Measurements from ENCODE around the gene ASIC2. TPM values are rescaled to one million over a fixed set of nuclear protein-coding genes. Genes with fewer than 3 reads are reported as not detected.

Gene ASIC2
- total RNA-seq, 2 experiments from 2014 or later = not detected

GRCh38 chr17:33012522-33013033 is 280.5 kb downstream of the ASIC2 start:
- peaks cover 15% of the 10 kb centered on the region for H3K27me3 Mint-ChIP-seq
- Histone ChIP-seq H3K4me3 (ENCODE audit: low read length) (no peak overlapping the region), H3K27ac (ENCODE audit: low read depth in 1 of 2, low read length in 2 of 2) (no peak overlapping the region), H3K36me3 (ENCODE audit: insufficient read depth, low read length) (no peaks in the 10 kb centered on the region), H3K9me3 (ENCODE audit: control insufficient read depth in 1 of 2, insufficient read depth in 1 of 2, low read length in 2 of 2) (no peaks in the 10 kb centered on the region), H3K27me3 (ENCODE audit: control insufficient read depth in 1 of 2, insufficient read depth in 2 of 2, low read length in 2 of 2) (peaks cover 0 to 11% of the 10 kb centered on the region in 2 experiments), H3K4me1 (ENCODE audit: insufficient read depth, low read length) (no peaks in the 10 kb centered on the region)
- POLR2A ChIA-PET = no interaction called here
- H3K27ac Mint-ChIP-seq = no peak overlapping the region
- H3K9me3 Mint-ChIP-seq = no peaks in the 10 kb centered on the region
- intact Hi-C loops (cut with DNase I, micrococcal nuclease) = no loop called here
- H3K4me3 Mint-ChIP-seq = no peak overlapping the region
- no peak for TF ChIP-seq CTCF (IDR thresholded peaks at IDR 0.05)
- DNase-seq = no peak
- no peak for ATAC-seq (ENCODE audit: poor library complexity)
- no peaks in the 10 kb centered on the region for H3K36me3 Mint-ChIP-seq (ENCODE audit: low read depth)
- CTCF ChIA-PET = no interaction called here
- no peaks in the 10 kb centered on the region for H3K4me1 Mint-ChIP-seq (ENCODE audit: low read depth)

GRCh38 chr17:33009636-33010035 is 283.5 kb downstream of the ASIC2 start:
- Mint-ChIP-seq H3K27ac (no peak overlapping the region), H3K27me3 (peaks cover 20% of the 10 kb centered on the region), H3K9me3 (no peaks in the 10 kb centered on the region), H3K4me1 (ENCODE audit: low read depth) (no peaks in the 10 kb centered on the region), H3K36me3 (ENCODE audit: low read depth) (no peaks in the 10 kb centered on the region), H3K4me3 (no peak overlapping the region)
- no peak for ATAC-seq (ENCODE audit: poor library complexity)
- CTCF ChIA-PET = interaction anchor here (3.4 kb wide), 1 partner anchor 11 kb away, joined by 13 read pairs; no protein-coding TSS in a partner anchor
- peaks cover under 1 to 7% of the 10 kb centered on the region in 2 experiments for H3K27me3 ChIP-seq (ENCODE audit: control insufficient read depth in 1 of 2, insufficient read depth in 2 of 2, low read length in 2 of 2)
- TF ChIP-seq CTCF (IDR thresholded peaks at IDR 0.05) = no peak
- intact Hi-C loops (cut with DNase I, micrococcal nuclease) = no loop called here
- H3K27ac ChIP-seq (ENCODE audit: low read depth in 1 of 2, low read length in 2 of 2) = no peak overlapping the region
- H3K36me3 ChIP-seq (ENCODE audit: insufficient read depth, low read length) = no peaks in the 10 kb centered on the region
- no peak overlapping the region for H3K4me3 ChIP-seq (ENCODE audit: low read length)
- no peak for DNase-seq
- H3K9me3 ChIP-seq (ENCODE audit: control insufficient read depth in 1 of 2, insufficient read depth in 1 of 2, low read length in 2 of 2) = no peaks in the 10 kb centered on the region
- no peaks in the 10 kb centered on the region for H3K4me1 ChIP-seq (ENCODE audit: insufficient read depth, low read length)
- POLR2A ChIA-PET = no interaction called here

DNA sequence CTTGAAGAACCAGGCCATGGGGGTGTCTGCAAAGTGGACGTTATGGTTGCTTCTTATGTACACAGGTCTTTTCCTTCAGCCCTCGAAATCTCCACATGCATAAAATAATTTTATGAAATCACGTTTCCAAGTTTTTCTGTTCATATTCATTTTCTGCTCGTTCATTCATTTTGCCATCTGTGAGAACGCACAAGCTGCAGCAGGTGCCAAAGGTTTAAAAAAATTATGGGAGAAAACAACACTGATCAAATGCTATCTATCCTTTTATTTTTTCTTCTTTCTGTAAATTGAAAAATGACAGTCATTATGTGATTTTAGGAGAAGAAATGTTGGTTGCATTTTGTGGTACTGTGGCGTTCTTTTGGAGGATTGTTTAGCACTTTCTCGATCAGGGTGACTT is 285.9 kb downstream of the ASIC2 start:
- Mint-ChIP-seq H3K27me3 (peaks cover 16% of the 10 kb centered on the region), H3K36me3 (ENCODE audit: low read depth) (no peaks in the 10 kb centered on the region), H3K9me3 (no peaks in the 10 kb centered on the region), H3K4me1 (ENCODE audit: low read depth) (no peaks in the 10 kb centered on the region), H3K4me3 (no peak overlapping the region), H3K27ac (no peak overlapping the region)
- ChIA-PET CTCF (interaction anchor here (3.4 kb wide), 1 partner anchor 9 kb away, joined by 13 read pairs; no protein-coding TSS in a partner anchor), POLR2A (no interaction called here)
- ATAC-seq (ENCODE audit: poor library complexity) (no peak), DNase-seq (no peak)
- Histone ChIP-seq H3K36me3 (ENCODE audit: insufficient read depth, low read length) (no peaks in the 10 kb centered on the region), H3K27me3 (ENCODE audit: control insufficient read depth in 1 of 2, insufficient read depth in 2 of 2, low read length in 2 of 2) (peaks cover 6 to 7% of the 10 kb centered on the region in 2 experiments), H3K4me3 (ENCODE audit: low read length) (no peak overlapping the region), H3K27ac (ENCODE audit: low read depth in 1 of 2, low read length in 2 of 2) (no peak overlapping the region), H3K9me3 (ENCODE audit: control insufficient read depth in 1 of 2, insufficient read depth in 1 of 2, low read length in 2 of 2) (no peaks in the 10 kb centered on the region), H3K4me1 (ENCODE audit: insufficient read depth, low read length) (no peaks in the 10 kb centered on the region)
- intact Hi-C loops (cut with DNase I, micrococcal nuclease) = no loop called here
- TF ChIP-seq CTCF (IDR thresholded peaks at IDR 0.05) = no peak

All from CD4-positive, alpha-beta T cell (primary cell).